Breast epithelium (tissue), 3 donors: Measurements from ENCODE around the gene DCP1A.

Experiments
- POLR2A ChIP-seq: fragments of 450-650 bp; IDR thresholded peaks from one replicate; pipeline ENCODE4 v1.6.1; 2016; ENCODE audit warnings: antibody characterized with exemption, mild to moderate bottlenecking, moderate library complexity
- TF ChIP-seq, protein P1 (sequence below), 3 donors: fragments of 450-650 bp; IDR thresholded peaks; one replicate each; pipeline ENCODE4 v1.5.1; 2016 to 2017; ENCODE audit warnings: antibody characterized with exemption in 3 of 3, mild to moderate bottlenecking in 3 of 3, moderate library complexity in 3 of 3

DNA sequence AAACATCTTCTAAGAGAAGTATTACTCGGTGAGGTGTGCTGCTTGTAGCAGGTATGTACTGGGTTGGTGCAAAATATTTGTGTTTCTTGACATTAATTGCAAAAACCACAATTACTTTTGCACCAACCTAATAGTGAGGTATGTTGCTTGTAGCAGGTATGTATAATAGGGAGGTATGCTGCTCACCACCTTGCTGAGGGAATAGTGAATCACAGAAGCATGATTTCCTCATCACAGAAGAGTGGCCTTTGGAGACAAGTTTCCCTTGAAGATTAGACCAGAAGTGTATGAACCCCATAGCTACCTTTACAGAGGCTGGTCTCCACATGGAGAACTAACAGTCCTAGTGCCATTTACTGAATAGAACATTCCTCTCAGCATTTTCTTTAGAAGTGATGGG, 15.5 kb downstream of the DCP1A start:
- TF ChIP-seq, protein P1, sequence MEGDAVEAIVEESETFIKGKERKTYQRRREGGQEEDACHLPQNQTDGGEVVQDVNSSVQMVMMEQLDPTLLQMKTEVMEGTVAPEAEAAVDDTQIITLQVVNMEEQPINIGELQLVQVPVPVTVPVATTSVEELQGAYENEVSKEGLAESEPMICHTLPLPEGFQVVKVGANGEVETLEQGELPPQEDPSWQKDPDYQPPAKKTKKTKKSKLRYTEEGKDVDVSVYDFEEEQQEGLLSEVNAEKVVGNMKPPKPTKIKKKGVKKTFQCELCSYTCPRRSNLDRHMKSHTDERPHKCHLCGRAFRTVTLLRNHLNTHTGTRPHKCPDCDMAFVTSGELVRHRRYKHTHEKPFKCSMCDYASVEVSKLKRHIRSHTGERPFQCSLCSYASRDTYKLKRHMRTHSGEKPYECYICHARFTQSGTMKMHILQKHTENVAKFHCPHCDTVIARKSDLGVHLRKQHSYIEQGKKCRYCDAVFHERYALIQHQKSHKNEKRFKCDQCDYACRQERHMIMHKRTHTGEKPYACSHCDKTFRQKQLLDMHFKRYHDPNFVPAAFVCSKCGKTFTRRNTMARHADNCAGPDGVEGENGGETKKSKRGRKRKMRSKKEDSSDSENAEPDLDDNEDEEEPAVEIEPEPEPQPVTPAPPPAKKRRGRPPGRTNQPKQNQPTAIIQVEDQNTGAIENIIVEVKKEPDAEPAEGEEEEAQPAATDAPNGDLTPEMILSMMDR (IDR thresholded peaks at IDR 0.05), result no peak
- no peak for TF ChIP-seq POLR2A
